Adrenal gland (tissue), 12 donors: Measurements from ENCODE around the gene CFAP74. TPM values are rescaled to one million over a fixed set of nuclear protein-coding genes. Genes with fewer than 3 reads are reported as not detected.
A peak's percentile ranks its signal among the peaks of the same experiment; 100 is the strongest.

Experiments
- DNase-seq, 7 donors: peaks; one replicate each; pipeline ENCODE4 v3.0.0-alpha.2; 2019 to 2020
- H3K27ac ChIP-seq, 5 donors: fragments of 200-600 bp; sonication (generic) in 4 of 5; 1 replicate in 3 of 5; 2 replicates in 2 of 5; pipeline versions ENCODE4 v1.5.1 to v1.8.0; 2016 to 2020; ENCODE audit warnings: mild to moderate bottlenecking in 1 of 5
- H3K27me3 ChIP-seq: fragments of 200-600 bp; 2 replicates; pipeline ENCODE4 v1.8.0; 2021
- H3K36me3 ChIP-seq, 2 donors: fragments of 200-600 bp; replicated peaks in 1 of 2; 1 replicate in 1 of 2; 2 replicates in 1 of 2; pipeline versions ENCODE4 v1.5.1 to v1.8.0; 2018 to 2022
- H3K4me1 ChIP-seq, 2 donors: fragments of 200-600 bp; replicated peaks in 1 of 2; 1 replicate in 1 of 2; 2 replicates in 1 of 2; pipeline versions ENCODE4 v1.5.1 to v1.8.0; 2018 to 2021
- H3K4me3 ChIP-seq, 4 donors: fragments of 200-600 bp; sonication (generic) in 3 of 4; one replicate each; pipeline ENCODE4 v1.5.1; 2016 to 2018
- H3K9me3 ChIP-seq, 3 donors: fragments of 200-600 bp; sonication (generic) in 1 of 3; replicated peaks in 1 of 3; 1 replicate in 2 of 3; 2 replicates in 1 of 3; pipeline versions ENCODE4 v1.5.1 to v1.8.0; 2016 to 2021
- POLR2A ChIP-seq, 2 donors: fragments of 450-650 bp; IDR thresholded peaks; one replicate each; pipeline ENCODE4 v1.6.1; 2017; ENCODE audit warnings: antibody characterized with exemption in 2 of 2, mild to moderate bottlenecking in 2 of 2, moderate library complexity in 1 of 2
- WGBS, 4 donors: extraction: QIAGEN DNeasy Blood & Tissue Kit in 2 of 4; methylation state at CpG; one replicate each; pipeline versions ENCODE4 v1.1.5 to v1.1.7; 2013 to 2017; 5-methylcytosine and 5-hydroxymethylcytosine counted together
- intact Hi-C, 2 donors: fragments of 100-400 bp; cut with DNase I; formaldehyde crosslinking; loops; one replicate each; pipeline versions ENCODE4 v1.14.1 to v1.15.0; 2022 to 2023
- polyA plus RNA-seq, 3 donors: library from polyadenylated mRNA; stranded (reverse); fragments of 200-250 nt in 2 of 3; fragments of 350-450 nt in 1 of 3; fragmentation: Illumina TruSeq in 1 of 3; extraction: RNeasy Lipid Tissue Mini Kit (QIAGEN cat#74804) in 1 of 3; gene quantifications; one replicate each; pipeline ENCODE4 v1.2.3, GENCODE V29; 2013 to 2014
- total RNA-seq, 9 donors: library from RNA; depleted of rRNA in 4 of 9; stranded (reverse); fragments of >200 nt in 4 of 9; fragments of 120-200 nt in 1 of 9; fragmentation: NEBNext Ultra II Directional in 1 of 9; extraction: Animal tissue kit (Norgen Biotek cat#: 25700) in 1 of 9; gene quantifications; one replicate each; pipeline versions ENCODE4 v1.1.0 to v1.2.4, GENCODE V29; 2013 to 2023
- TF ChIP-seq, protein P1 (sequence below), 6 experiments: fragments of 450-650 bp in 4 of 6; fragments of 200-600 bp in 2 of 6; sonication (generic) in 1 of 6; IDR thresholded peaks; 1 replicate in 5 of 6; 2 replicates in 1 of 6; pipeline versions ENCODE4 v1.5.1 to v1.8.0; 2016 to 2021; ENCODE audit warnings: antibody characterized with exemption in 6 of 6, mild to moderate bottlenecking in 2 of 6, moderate library complexity in 1 of 6
- donor health status: healthy with polysubstance abuse.
- donor health status: Bipolar disorder and iron deficiency.
- donor health status: DM: yes; HTN: yes; CAD: no.
- donor health status: DM: no; HTN: no; CAD: no.
- donor health status: DM: no; HTN: no; CAD: no.
- donor health status: DM: yes; HTN: yes; CAD: no.

CFAP74 gene
- total and polyA plus RNA-seq, 12 donors: 0.11 to 7.6 (median 2.8) TPM; not detected in 1

DNA sequence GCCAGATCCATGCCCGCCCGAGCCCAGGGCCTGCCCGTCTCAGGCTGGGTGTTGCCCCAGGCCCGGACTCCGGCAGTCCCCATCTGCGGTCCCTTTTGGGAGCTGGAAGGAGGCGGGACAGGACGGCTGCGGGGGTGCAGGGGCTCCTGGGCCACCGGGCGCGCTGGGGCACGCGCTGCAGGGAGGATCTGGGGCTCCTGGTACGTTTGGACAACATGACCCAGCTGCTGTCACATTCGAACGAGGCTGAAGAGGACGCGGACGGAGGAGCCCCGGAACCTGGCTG, 95.1 kb downstream of the CFAP74 start:
- H3K27me3 ChIP-seq: no peaks in the 10 kb centered on the region
- H3K4me1 ChIP-seq: peaks cover 5 to 19% of the 10 kb centered on the region in 2 donors
- H3K36me3 ChIP-seq: no peaks in the 10 kb centered on the region
- 0 to 10% (median 8%) methylated on average over 1 to 21 of the region's 21 CpGs; no CpG with 5 or more reads in 1 of the 4 donors for WGBS, 4 donors
- no peaks in the 10 kb centered on the region for H3K9me3 ChIP-seq
- TF ChIP-seq POLR2A (IDR thresholded peaks at IDR 0.05): no peak
- TF ChIP-seq, protein P1, sequence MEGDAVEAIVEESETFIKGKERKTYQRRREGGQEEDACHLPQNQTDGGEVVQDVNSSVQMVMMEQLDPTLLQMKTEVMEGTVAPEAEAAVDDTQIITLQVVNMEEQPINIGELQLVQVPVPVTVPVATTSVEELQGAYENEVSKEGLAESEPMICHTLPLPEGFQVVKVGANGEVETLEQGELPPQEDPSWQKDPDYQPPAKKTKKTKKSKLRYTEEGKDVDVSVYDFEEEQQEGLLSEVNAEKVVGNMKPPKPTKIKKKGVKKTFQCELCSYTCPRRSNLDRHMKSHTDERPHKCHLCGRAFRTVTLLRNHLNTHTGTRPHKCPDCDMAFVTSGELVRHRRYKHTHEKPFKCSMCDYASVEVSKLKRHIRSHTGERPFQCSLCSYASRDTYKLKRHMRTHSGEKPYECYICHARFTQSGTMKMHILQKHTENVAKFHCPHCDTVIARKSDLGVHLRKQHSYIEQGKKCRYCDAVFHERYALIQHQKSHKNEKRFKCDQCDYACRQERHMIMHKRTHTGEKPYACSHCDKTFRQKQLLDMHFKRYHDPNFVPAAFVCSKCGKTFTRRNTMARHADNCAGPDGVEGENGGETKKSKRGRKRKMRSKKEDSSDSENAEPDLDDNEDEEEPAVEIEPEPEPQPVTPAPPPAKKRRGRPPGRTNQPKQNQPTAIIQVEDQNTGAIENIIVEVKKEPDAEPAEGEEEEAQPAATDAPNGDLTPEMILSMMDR (IDR thresholded peaks at IDR 0.05): no peak
- peak overlapping the region in 3 of 4 donors; percentile 17 to 76 (median 62) for H3K4me3 ChIP-seq
- peak in 5 of 7 donors; percentile 41 to 72 (median 51) for DNase-seq
- intact Hi-C loops: loop anchor here in 1 of 2 donors (5.0 to 10.0 kb wide), 2 partner anchors 124 to 146 kb away; no protein-coding TSS in a partner anchor
- H3K27ac ChIP-seq: peak overlapping the region; percentile 21 to 93 (median 84)

DNA sequence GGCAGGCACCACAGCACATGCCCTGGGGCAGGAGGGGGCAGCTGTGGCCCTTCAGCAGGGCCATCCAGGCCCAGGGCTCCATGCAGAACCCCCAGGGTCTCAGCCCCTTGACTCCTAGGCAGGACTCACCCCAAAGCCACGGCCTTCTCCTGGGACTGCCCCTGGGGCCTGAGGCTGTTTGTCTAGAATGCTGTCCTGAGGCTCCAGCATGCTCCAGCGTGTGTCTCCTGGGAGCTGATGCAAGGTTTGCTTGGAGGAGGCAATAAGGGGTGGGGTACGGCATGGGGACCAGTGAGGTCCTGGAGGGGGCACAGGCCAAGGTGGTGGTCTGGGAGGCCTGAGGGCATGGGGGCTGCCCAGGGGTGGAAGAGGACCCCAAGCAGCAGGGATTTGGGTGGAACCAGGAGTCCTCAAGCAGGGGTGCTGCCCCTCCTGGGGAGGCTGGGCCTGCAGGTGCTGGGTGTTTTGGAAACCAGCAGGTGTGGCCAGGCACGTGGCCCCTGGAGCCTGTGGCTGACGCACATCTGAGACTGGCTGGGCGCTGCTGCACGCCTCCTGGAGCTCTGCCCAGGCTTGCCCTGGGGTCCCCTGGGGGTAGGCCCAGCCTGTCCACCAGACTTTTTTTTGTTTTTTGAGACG, 96.4 kb downstream of the CFAP74 start:
- H3K4me3 ChIP-seq: no peak overlapping the region
- H3K36me3 ChIP-seq: no peaks in the 10 kb centered on the region
- TF ChIP-seq, protein P1 (IDR thresholded peaks at IDR 0.05): no peak
- no peak for TF ChIP-seq POLR2A (IDR thresholded peaks at IDR 0.05)
- peak in 4 of 7 donors; percentile 26 to 67 (median 50) for DNase-seq
- H3K27ac ChIP-seq: no peak overlapping the region
- no peaks in the 10 kb centered on the region for H3K27me3 ChIP-seq
- H3K9me3 ChIP-seq: no peaks in the 10 kb centered on the region
- WGBS, 4 donors: 72 to 82% (median 79%) methylated on average over 3 to 8 of the region's 8 CpGs
- intact Hi-C loops: loop anchor here in 1 of 2 donors (5.0 to 10.0 kb wide), 2 partner anchors 122 to 145 kb away; no protein-coding TSS in a partner anchor
- H3K4me1 ChIP-seq: peaks cover 5 to 19% of the 10 kb centered on the region in 2 donors

DNA sequence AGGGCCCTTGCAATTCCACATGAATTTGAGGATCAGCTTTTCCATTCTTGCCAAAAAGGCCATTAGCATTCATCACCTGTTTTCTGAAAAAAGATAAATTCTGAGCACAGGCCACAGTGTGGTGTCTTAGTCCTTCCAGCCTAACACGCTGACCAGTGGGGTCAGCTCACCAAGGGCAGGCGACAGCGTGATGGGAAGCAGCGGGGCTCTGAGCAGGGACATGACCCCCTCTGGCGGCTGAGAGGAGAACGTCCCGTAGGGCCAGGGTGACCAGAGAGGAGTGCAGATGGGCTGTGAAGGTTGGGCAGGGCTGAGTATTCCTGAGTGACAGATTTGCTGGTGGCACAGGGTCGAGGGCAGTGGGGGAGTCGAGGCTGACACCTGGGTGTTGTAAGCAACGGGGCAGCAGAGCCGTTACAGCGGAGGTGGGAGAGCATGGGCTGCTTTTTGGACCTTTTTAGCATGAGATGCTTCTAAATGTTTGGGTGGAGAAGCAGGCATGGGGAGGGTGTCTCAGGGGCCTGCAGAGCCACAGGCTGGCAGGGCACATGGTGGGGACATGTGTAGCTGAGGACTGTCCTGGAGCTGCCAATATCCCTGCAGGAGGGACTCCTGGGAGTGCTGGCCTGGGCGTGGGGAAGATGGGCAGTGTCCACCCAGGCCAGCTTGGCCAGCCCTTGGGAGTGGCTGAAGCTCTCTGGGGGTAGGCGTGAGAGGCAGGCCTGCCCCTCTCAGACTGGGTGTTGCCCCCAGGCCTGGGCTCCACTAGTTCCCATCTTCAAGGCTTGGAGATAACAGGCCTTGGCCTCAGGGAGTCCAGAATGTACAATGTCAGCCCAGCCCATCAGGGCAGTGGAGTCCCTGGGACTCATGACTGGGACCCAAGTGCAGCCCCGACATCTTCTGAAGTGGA, 97.1 kb downstream of the CFAP74 start:
- intact Hi-C loops: loop anchor here in 1 of 2 donors (5.0 to 10.0 kb wide), 2 partner anchors 122 to 144 kb away; no protein-coding TSS in a partner anchor
- H3K27me3 ChIP-seq: no peaks in the 10 kb centered on the region
- H3K4me3 ChIP-seq: no peak overlapping the region
- 17 to 22% (median 20%) methylated on average over 10 to 15 of the region's 15 CpGs for WGBS, 4 donors
- H3K27ac ChIP-seq: peak overlapping the region in 2 of 5 donors; percentile 42 to 46
- TF ChIP-seq, protein P1 (IDR thresholded peaks at IDR 0.05): peak; percentile 80 to 98 (median 96)
- no peak for TF ChIP-seq POLR2A (IDR thresholded peaks at IDR 0.05)
- peaks cover 5 to 19% of the 10 kb centered on the region in 2 donors for H3K4me1 ChIP-seq
- peak; percentile 87 to 94 (median 90) for DNase-seq
- H3K9me3 ChIP-seq: no peaks in the 10 kb centered on the region
- H3K36me3 ChIP-seq: no peaks in the 10 kb centered on the region

DNA sequence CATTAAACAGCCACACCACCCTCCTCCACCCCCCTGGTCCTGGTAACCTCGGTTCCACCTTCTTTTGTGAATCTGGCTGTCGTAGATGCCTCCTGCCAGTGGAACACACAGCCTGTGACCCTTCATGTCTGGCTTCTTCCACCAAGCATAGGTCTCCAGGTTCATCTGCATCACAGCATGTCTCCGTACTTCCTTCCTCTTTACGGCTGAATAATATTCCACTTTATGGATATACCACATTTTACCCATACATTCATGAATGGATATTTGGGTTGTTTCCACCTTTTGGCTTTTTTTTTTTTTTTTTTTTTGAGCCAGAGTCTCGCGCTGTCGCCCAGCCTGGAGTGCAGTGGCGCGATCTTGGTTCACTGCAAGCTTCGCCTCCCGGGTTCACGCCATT, 100.4 kb downstream of the CFAP74 start:
- no peak overlapping the region for H3K4me3 ChIP-seq
- intact Hi-C loops: loop anchor here in 1 of 2 donors (10.0 kb wide), 1 partner anchor 118 kb away; no protein-coding TSS in a partner anchor
- WGBS, 4 donors: 94 to 100% (median 99%) methylated on average over 12 of the region's 12 CpGs

More for the DNA sequence above, 100.4 kb downstream of the CFAP74 start:
- Histone ChIP-seq H3K9me3 (no peaks in the 10 kb centered on the region), H3K36me3 (no peaks in the 10 kb centered on the region), H3K4me1 (peaks cover 2 to 7% of the 10 kb centered on the region in 2 donors), H3K27ac (no peak overlapping the region), H3K27me3 (no peaks in the 10 kb centered on the region)
- no peak for DNase-seq
- TF ChIP-seq POLR2A (IDR thresholded peaks at IDR 0.05): no peak
- TF ChIP-seq, protein P1 (IDR thresholded peaks at IDR 0.05): no peak
